ENCODE data around the gene PSEN1.

PSEN1 gene

DNA sequence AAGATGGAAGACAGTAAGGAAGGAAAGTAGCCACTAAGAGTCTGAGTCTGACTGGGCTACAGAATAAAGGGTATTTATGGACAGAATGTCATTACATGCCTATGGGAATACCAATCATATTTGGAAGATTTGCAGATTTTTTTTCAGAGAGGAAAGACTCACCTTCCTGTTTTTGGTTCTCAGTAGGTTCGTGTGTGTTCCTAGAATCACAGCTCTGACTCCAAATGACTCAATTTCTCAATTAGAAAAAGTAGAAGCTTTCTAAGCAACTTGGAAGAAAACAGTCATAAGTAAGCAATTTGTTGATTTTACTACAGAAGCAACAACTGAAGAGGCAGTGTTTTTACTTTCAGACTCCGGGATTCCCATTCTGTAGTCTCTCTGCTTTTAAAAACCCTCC is 85.6 kb downstream of the PSEN1 start:
- DNase-seq: no peak

DNA sequence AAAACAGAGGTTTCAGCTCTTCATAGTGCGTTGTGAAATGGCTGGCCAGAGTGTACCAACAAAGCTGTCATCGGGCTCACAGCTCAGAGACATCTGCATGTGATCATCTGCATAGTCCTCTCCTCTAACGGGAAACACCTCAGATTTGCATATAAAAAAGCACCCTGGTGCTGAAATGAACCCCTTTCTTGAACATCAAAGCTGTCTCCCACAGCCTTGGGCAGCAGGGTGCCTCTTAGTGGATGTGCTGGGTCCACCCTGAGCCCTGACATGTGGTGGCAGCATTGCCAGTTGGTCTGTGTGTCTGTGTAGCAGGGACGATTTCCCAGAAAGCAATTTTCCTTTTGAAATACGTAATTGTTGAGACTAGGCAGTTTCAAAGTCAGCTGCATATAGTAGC is 86.7 kb downstream of the PSEN1 start:
- no peak for DNase-seq

GRCh38 chr14:73225496-73225895 is 89.2 kb downstream of the PSEN1 start:
- DNase-seq: no peak

GRCh38 chr14:73227812-73228781 is 91.8 kb downstream of the PSEN1 start:
- peak; percentile 62 to 86 for DNase-seq

DNA sequence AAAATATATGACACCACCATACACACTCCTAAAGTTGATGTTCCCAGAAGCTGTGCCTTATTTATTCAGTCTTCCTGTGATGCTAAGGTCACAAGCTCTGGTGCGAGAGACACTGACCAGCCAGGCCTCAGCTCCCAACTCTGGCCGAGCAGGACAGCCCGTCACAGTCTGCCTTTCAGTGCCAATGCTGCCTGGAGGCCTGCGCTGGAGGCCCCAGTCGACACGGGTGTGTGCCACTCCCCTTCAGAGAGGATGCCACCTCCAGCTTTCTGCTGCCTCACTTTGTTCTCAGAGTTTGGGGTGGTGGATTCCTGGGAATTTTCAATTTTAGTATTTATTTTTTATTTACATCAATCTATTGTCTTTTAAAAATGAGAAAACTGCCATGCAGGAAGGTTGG is 93.7 kb downstream of the PSEN1 start:
- DNase-seq: no peak

- DNase-seq: no peak
Observed at GRCh38 chr14:73231981-73232851, 95.9 kb downstream of the PSEN1 start.

- no peak for DNase-seq
Observed at GRCh38 chr14:73232984-73233383, 96.7 kb downstream of the PSEN1 start.

- DNase-seq: no peak
Observed at GRCh38 chr14:73233564-73233963, 97.3 kb downstream of the PSEN1 start.

GRCh38 chr14:73234029-73234428 is 97.7 kb downstream of the PSEN1 start:
- no peak for DNase-seq

GRCh38 chr14:73234586-73235394 is 98.5 kb downstream of the PSEN1 start:
- no peak for DNase-seq

- DNase-seq: no peak
Observed at GRCh38 chr14:73235531-73236155, 99.3 kb downstream of the PSEN1 start.

DNA sequence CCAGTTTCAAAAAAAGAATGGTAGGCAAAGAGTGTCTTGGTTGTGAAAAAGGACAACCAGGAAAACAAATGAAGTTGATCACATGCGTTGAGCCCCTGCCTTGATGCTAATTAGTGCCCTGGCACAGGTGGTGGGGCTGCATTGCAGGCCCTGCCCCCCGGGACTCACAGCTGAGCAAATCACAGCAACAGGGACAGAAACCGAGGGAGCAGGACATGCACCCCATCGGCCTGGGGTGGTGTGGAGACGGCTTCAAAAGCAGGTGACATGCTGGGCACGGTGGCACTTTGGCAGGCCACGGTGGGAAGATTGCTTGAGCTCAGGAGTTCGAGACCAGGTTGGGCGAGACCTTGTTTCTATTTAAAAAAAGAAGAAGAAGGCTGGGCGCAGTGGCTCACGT is 99.8 kb downstream of the PSEN1 start:
- no peak for DNase-seq

- DNase-seq: no peak
Observed at GRCh38 chr14:73236752-73237218, 100.5 kb downstream of the PSEN1 start.

DNA sequence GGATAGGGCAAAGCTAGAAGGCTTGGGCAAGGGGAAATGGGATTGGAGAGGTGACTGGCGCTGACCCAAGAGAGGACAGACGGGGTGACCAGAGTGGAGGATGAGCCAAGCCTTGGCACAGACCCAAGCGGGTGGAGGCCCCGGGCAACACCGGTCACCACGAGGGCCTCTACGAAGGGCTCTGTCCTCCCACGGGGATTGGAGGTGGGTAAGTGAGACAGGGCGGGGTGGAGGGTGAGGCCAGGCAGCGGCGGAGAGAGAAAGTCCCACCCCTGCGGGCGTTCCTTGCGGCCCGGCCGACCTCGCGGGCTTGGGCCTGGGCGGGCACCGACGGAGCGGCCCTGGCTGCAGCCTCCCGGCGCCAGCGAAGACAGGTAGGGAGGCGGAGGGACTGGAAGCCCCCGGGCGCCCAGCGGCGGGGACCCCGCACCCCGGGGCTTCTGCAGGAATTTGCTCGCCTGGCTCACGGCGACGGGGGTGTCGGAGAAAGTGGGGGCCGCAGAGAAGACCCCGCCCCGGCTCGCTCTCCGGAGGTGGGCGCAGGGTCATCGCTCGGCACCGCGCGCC is 101.0 kb downstream of the PSEN1 start, which contains the start of gene PAPLN:
TSS of gene PAPLN (plus strand) at position 288 of the 567 bp plus-strand sequence. CDS start 2,273 bp downstream, outside the sequence.
- no peak for DNase-seq

GRCh38 chr14:73237786-73238423 is 101.6 kb downstream of the PSEN1 start:
- DNase-seq: no peak

DNA sequence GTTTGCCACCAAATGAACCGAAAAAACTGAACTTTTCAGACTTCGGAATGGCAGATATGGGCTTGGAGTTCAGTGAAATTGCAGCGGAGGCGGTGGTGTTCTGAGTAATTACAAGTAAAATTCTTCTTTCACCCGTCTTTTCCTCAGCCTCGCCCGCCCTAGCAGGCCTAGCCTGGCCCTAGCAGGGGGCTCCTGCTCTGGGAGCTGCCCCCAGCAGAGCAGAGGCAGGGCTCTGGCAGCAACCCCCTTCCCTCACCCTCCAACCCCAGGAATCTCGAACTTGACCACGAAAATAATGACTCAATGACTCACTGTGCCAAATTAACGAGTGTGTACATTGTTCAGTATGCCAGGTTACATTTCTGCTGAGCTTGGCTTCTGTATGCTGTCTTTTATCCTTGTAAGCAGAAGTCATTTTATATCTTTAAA is 102.1 kb downstream of the PSEN1 start:
- no peak for DNase-seq

- DNase-seq: no peak
Observed at GRCh38 chr14:73238941-73239340, 102.6 kb downstream of the PSEN1 start.

GRCh38 chr14:73239393-73240241 is 103.3 kb downstream of the PSEN1 start:
- no peak for DNase-seq

GRCh38 chr14:73240816-73241480 is 104.6 kb downstream of the PSEN1 start:
- no peak for DNase-seq

Data from NCI-H446 (cell line).